ENCODE results near the gene SLC10A3.

Gene SLC10A3, protein sequence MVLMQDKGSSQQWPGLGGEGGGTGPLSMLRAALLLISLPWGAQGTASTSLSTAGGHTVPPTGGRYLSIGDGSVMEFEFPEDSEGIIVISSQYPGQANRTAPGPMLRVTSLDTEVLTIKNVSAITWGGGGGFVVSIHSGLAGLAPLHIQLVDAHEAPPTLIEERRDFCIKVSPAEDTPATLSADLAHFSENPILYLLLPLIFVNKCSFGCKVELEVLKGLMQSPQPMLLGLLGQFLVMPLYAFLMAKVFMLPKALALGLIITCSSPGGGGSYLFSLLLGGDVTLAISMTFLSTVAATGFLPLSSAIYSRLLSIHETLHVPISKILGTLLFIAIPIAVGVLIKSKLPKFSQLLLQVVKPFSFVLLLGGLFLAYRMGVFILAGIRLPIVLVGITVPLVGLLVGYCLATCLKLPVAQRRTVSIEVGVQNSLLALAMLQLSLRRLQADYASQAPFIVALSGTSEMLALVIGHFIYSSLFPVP

DNA sequence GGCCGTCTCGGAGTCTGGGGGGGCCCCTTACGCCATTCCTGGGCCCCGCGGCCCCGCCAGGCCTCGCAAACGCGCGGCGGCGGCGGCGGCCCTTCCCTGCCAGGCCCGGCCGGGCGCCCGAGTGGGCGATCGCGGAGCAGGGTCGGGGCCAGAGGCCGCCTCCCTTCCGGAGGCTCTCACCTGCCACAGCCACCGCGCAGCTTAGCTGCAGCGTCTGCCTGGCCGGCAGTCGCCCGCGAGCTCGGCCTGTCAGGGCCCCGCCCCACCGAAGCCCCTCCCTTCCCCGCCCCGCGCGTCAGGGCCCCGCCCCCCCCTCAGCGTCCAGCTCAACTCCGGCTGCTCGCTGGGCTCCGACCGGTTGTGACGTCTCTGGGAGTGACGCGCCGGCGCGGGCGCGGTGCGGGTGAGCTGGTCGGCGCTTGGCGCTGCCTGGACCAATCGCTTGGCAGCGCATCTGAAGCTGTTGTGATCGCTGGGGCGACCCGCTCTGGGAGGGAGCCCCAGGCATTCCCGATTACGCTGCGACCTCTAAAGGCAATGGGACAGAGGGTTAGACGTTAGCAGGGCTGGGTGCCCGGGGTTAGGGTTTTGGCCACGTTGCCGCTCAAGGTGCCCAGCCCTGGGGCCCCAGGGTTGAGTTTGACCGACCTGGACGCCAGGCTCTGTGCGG lies at the start of gene SLC10A3:
Gene SLC10A3, minus strand, starts transcription at position 216 of the 670 bp plus-strand sequence. CDS start 1,689 bp downstream, outside the sequence.
- H3K9me3 ChIP-seq (ENCODE audit: control insufficient read depth, insufficient read depth, low read length), result no peaks in the 10 kb centered on the region
- peak within 1 kb of the TSS; percentile 61 for H3K4me3 ChIP-seq (ENCODE audit: low read depth, low read length)
- peak within 1 kb of the TSS; percentile 70 for H3K9ac ChIP-seq (ENCODE audit: low read depth, low read length)
- H3K4me1 ChIP-seq (ENCODE audit: control insufficient read depth, insufficient read depth, low read length), result peaks cover 4% of the 10 kb centered on the region
- H3K36me3 ChIP-seq (ENCODE audit: control insufficient read depth, insufficient read depth, low read length), result peaks cover 4% of the 10 kb centered on the region
- H3K27me3 ChIP-seq (ENCODE audit: control insufficient read depth, insufficient read depth, low read length), result peaks cover 4% of the 10 kb centered on the region

DNA sequence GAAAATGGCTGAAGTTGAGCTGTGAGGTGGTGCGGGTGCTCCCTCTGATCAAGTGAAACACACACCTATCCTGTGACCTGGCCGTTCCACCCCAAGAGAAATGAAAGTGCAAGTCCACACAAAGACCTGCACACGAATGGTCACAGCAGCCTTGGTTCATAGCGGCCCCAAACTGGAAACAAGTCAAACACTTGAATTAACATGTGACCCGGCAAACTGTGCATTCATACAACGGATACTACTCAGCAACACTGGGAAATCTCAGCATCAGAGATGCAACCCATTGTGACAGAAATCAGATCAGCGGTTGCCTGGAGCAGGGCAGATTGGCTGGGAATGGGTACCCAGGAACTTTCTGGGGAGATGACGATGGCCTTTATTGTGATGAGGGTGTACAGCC lies 48.6 kb upstream of the SLC10A3 start:
- no peaks in the 10 kb centered on the region for H3K27me3 ChIP-seq (ENCODE audit: control insufficient read depth, insufficient read depth, low read length)
- H3K9ac ChIP-seq (ENCODE audit: low read depth, low read length), result no peak overlapping the region
- H3K9me3 ChIP-seq (ENCODE audit: control insufficient read depth, insufficient read depth, low read length), result peaks cover 1% of the 10 kb centered on the region
- no peak overlapping the region for H3K4me3 ChIP-seq (ENCODE audit: low read depth, low read length)
- H3K36me3 ChIP-seq (ENCODE audit: control insufficient read depth, insufficient read depth, low read length), result peaks cover 21% of the 10 kb centered on the region
- no peaks in the 10 kb centered on the region for H3K4me1 ChIP-seq (ENCODE audit: control insufficient read depth, insufficient read depth, low read length)

DNA sequence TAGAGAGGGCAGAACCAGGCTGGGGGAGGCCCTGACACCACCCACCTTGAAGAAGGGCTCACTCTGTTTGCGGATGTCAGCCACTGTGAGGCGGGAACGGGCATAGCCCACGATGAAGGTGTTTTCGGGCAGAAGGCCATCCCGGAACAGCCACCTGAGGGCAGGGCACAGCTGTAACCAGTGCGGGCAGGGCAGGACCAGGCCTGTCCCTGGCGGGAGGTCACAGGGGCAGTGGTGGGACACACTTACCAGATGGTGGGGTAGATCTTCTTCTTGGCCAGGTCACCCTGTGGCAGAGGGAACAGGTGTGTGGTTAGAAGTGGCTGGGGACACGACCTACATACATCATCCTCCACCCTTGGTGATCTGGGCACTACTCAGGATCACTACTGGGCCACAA lies 45.5 kb upstream of the SLC10A3 start:
- H3K9ac ChIP-seq (ENCODE audit: low read depth, low read length), result no peak overlapping the region
- H3K4me1 ChIP-seq (ENCODE audit: control insufficient read depth, insufficient read depth, low read length), result no peaks in the 10 kb centered on the region
- peaks cover 4% of the 10 kb centered on the region for H3K9me3 ChIP-seq (ENCODE audit: control insufficient read depth, insufficient read depth, low read length)
- H3K4me3 ChIP-seq (ENCODE audit: low read depth, low read length), result no peak overlapping the region
- H3K27me3 ChIP-seq (ENCODE audit: control insufficient read depth, insufficient read depth, low read length), result no peaks in the 10 kb centered on the region
- peaks cover 24% of the 10 kb centered on the region for H3K36me3 ChIP-seq (ENCODE audit: control insufficient read depth, insufficient read depth, low read length)

DNA sequence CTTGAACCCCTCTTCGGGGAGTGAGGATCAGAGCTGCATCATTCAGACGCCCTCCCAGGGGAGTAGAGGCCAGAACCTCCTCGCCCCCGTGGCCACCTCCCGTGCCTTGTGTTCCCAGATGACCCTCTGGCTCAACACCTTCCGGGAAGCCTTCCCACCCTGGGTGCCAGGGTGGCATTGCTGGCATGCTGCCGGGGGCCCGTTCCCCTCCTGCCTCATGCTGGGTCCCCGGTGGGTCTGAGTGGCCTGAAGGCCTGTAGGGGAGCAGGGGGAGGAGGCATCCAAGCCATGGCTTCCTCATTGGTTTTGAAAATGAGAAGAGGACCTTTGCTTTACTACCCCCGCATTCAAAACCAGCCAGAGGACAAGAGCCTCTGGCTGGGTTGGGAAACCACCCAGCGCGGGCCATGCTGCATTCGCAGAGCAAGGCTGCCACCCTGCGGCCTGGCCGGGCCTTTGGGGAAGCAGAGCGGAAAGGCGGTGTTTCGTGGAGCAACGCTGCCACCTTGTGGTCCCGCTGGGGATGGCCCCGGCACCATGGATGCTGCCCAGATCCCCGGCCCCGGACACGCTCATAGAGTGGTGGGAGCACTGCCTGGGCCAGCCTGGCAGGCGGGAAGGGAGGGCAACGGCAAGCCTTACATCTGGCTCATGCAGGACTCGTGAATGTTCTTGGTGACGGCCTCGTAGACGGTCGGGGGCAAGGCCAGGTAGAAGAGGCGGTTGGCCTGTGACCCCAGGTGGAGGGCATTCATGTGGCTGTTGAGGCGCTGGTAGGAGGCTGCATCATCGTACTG lies 44.3 kb upstream of the SLC10A3 start:
- H3K9ac ChIP-seq (ENCODE audit: low read depth, low read length), result no peak overlapping the region

DNA sequence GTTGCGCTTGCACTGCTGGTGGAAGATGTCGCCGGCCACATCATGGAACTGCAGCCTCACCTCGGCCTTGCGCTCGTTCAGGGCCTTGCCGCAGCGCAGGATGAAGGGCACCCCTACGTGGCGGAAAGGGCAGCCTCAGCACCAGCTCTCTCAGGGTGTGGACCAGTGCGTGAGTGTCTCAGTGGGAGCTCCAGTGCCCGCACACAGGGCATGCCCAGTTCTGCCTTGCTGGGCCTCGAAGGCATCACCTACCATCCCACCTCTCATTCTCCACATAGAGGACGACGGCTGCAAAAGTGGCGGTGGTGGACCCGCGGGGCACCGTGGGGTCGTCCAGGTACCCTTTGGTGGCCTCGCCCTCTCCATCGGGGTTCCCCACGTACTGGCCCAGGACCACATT lies 42.3 kb upstream of the SLC10A3 start:
- peaks cover 24% of the 10 kb centered on the region for H3K36me3 ChIP-seq (ENCODE audit: control insufficient read depth, insufficient read depth, low read length)
- H3K9me3 ChIP-seq (ENCODE audit: control insufficient read depth, insufficient read depth, low read length), result peaks cover 4% of the 10 kb centered on the region
- no peaks in the 10 kb centered on the region for H3K4me1 ChIP-seq (ENCODE audit: control insufficient read depth, insufficient read depth, low read length)
- no peaks in the 10 kb centered on the region for H3K27me3 ChIP-seq (ENCODE audit: control insufficient read depth, insufficient read depth, low read length)
- H3K4me3 ChIP-seq (ENCODE audit: low read depth, low read length), result no peak overlapping the region
- H3K9ac ChIP-seq (ENCODE audit: low read depth, low read length), result no peak overlapping the region

More for the DNA sequence above, 44.3 kb upstream of the SLC10A3 start:
- H3K4me3 ChIP-seq (ENCODE audit: low read depth, low read length), result no peak overlapping the region
- no peaks in the 10 kb centered on the region for H3K27me3 ChIP-seq (ENCODE audit: control insufficient read depth, insufficient read depth, low read length)
- peaks cover 4% of the 10 kb centered on the region for H3K9me3 ChIP-seq (ENCODE audit: control insufficient read depth, insufficient read depth, low read length)
- no peaks in the 10 kb centered on the region for H3K4me1 ChIP-seq (ENCODE audit: control insufficient read depth, insufficient read depth, low read length)
- peaks cover 24% of the 10 kb centered on the region for H3K36me3 ChIP-seq (ENCODE audit: control insufficient read depth, insufficient read depth, low read length)

DNA sequence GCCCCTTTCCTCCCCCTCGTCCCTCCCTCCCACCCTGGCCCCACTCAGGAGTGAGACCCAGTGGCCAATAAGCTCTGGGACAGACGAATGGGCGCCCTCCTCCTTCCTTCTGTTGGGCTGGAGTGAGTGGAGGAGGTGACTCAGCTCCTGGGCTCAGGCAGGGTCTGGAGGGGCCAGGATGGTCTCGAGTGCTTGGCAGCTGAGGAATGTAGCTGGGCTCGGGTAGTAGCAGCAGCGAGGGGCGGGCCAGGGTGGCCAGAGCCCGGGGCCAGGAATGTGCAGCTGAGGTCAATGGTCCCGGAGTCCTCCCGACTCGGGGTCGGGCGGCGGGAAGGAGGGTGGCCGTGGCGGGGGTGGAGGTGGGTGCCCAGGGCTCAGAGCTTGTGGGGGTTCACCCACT lies 41.2 kb upstream of the SLC10A3 start:
- no peak overlapping the region for H3K4me3 ChIP-seq (ENCODE audit: low read depth, low read length)
- H3K27me3 ChIP-seq (ENCODE audit: control insufficient read depth, insufficient read depth, low read length), result no peaks in the 10 kb centered on the region
- H3K9me3 ChIP-seq (ENCODE audit: control insufficient read depth, insufficient read depth, low read length), result peaks cover 7% of the 10 kb centered on the region
- no peak overlapping the region for H3K9ac ChIP-seq (ENCODE audit: low read depth, low read length)
- H3K36me3 ChIP-seq (ENCODE audit: control insufficient read depth, insufficient read depth, low read length), result peaks cover 24% of the 10 kb centered on the region
- peaks cover 5% of the 10 kb centered on the region for H3K4me1 ChIP-seq (ENCODE audit: control insufficient read depth, insufficient read depth, low read length)

DNA sequence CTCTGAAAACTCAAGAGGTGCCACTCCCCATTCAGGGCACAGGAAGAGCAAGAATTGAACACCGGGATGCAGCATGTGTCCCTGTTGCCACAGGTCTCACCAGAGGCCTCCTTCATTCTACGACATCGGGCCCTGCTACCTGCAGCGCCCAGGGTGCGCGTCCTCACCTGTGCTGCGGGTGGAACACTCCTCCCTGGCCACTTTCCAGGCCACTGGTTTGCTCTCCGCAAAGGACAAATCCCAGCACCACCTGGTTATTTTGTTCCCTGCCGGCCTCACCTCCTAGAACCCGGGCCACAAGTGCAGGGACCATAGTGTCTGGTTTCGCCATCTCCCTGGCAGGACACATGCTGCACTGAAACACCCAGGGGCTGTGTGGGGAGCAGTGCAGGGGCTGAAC lies 39.9 kb upstream of the SLC10A3 start:
- Histone ChIP-seq H3K27me3 (ENCODE audit: control insufficient read depth, insufficient read depth, low read length) (no peaks in the 10 kb centered on the region), H3K9me3 (ENCODE audit: control insufficient read depth, insufficient read depth, low read length) (peaks cover 7% of the 10 kb centered on the region), H3K36me3 (ENCODE audit: control insufficient read depth, insufficient read depth, low read length) (peaks cover 20% of the 10 kb centered on the region), H3K4me3 (ENCODE audit: low read depth, low read length) (no peak overlapping the region), H3K9ac (ENCODE audit: low read depth, low read length) (no peak overlapping the region), H3K4me1 (ENCODE audit: control insufficient read depth, insufficient read depth, low read length) (peaks cover 5% of the 10 kb centered on the region)

DNA sequence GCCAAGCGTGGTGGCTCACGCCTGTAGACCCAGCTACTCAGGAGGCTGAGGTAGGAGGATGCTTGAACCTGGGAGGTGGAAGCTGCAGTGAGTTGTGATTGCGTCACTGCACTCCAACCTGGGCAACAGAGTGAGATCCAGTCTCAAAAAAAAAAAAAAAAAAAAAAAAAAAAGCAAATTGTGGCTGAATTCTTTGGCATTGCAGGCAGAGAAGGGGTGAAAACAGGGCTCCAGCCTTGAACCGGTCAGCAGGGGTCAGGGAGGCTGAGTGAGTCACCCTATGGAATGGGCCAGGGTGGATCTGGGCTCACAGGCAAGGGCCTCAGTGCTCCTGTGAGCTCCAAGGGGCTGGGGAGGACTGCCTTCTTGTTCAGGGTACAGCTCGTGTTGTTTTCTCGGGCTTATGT lies 38.8 kb upstream of the SLC10A3 start:
- peaks cover 7% of the 10 kb centered on the region for H3K9me3 ChIP-seq (ENCODE audit: control insufficient read depth, insufficient read depth, low read length)
- no peak overlapping the region for H3K4me3 ChIP-seq (ENCODE audit: low read depth, low read length)
- no peak overlapping the region for H3K9ac ChIP-seq (ENCODE audit: low read depth, low read length)
- peaks cover 5% of the 10 kb centered on the region for H3K4me1 ChIP-seq (ENCODE audit: control insufficient read depth, insufficient read depth, low read length)
- H3K36me3 ChIP-seq (ENCODE audit: control insufficient read depth, insufficient read depth, low read length), result peaks cover 18% of the 10 kb centered on the region
- no peaks in the 10 kb centered on the region for H3K27me3 ChIP-seq (ENCODE audit: control insufficient read depth, insufficient read depth, low read length)

DNA sequence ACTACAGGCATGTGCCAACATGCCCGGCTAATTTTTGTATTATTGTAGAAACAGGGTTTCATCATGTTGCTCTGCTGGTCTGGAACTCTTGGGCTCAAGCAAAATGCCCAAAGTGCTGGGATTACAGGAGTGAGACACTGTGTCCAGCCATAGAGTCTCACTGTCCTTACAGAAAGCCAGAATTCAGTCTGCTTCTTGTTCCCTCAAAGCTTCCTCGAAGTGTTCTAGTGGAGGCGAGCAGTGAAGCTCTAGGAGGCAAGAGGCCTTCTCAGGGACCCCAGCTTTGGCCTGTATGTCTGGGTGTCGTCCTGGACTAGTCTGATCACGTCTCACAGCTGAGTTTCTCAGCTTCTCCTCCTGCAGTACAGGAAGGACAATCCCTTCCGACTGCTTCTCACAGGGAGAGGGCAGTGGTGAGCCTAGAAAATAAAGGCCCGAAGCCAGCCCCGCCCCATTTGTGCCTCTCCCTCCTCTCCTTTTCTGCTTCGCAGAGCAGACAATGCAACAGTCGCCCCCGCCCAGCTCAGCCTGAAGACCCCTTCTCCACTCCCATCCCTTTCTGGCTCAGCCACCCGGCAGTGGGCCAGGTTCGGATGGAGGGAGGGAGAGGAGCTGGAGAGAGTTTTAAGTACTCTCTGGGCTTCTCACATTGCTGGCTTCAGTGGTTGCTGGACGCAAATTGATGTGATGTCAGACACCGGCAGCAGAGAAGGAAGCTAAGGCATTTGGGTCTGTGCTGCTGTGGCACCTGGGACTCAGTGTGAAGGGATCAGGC lies 36.7 kb upstream of the SLC10A3 start:
- H3K36me3 ChIP-seq (ENCODE audit: control insufficient read depth, insufficient read depth, low read length), result peaks cover 7% of the 10 kb centered on the region
- peaks cover 5% of the 10 kb centered on the region for H3K4me1 ChIP-seq (ENCODE audit: control insufficient read depth, insufficient read depth, low read length)
- peaks cover 3% of the 10 kb centered on the region for H3K9me3 ChIP-seq (ENCODE audit: control insufficient read depth, insufficient read depth, low read length)
- peak overlapping the region; percentile 46 for H3K4me3 ChIP-seq (ENCODE audit: low read depth, low read length)
- H3K9ac ChIP-seq (ENCODE audit: low read depth, low read length), result no peak overlapping the region
- no peaks in the 10 kb centered on the region for H3K27me3 ChIP-seq (ENCODE audit: control insufficient read depth, insufficient read depth, low read length)

DNA sequence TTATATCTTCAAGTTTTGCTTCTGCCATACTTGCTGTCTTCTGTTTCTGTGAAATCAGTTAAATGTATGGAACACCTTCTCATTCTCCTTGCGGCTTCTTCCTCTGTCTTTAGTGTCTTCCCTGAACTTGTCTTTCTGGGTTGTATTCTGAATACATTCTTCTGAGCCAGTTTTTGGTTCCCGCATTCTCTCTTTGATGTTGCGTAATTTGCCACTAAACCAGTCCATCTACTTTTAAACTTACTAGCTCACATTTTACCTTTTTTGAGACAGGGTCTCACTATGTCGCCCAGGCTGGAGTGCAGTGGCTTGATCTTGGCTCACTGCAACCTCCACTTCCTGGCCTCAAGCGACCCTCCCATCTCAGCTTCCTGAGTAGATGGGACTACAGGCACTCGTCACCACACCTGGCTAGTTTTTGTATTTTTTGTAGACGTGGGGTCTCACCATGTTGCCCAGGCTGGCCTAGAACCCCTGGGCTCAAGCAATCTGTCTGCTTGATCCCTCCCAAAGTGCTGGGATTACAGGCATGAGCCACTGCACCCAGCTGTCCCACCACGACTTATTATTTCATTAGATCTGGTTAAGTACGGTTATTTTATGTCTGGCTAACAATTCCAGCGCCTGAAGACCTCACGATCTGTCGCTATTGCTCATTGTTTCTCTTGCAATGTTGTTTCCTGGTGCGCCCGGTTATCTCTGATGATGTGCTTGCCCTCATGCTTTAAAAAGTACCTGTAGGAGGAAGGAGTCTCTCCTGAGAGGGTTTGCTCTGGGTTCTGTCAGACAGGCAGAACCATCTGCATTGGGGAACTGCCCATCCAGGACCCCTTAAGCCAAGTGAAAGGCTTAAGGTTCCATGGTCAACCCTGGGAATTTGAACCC lies 35.4 kb upstream of the SLC10A3 start:
- Histone ChIP-seq H3K36me3 (ENCODE audit: control insufficient read depth, insufficient read depth, low read length) (peaks cover 2% of the 10 kb centered on the region), H3K4me3 (ENCODE audit: low read depth, low read length) (no peak overlapping the region), H3K9me3 (ENCODE audit: control insufficient read depth, insufficient read depth, low read length) (peaks cover 3% of the 10 kb centered on the region), H3K9ac (ENCODE audit: low read depth, low read length) (no peak overlapping the region), H3K27me3 (ENCODE audit: control insufficient read depth, insufficient read depth, low read length) (no peaks in the 10 kb centered on the region), H3K4me1 (ENCODE audit: control insufficient read depth, insufficient read depth, low read length) (peaks cover 5% of the 10 kb centered on the region)
